Measurements from ENCODE around the gene IL17RC. TPM values are rescaled to one million over a fixed set of nuclear protein-coding genes. Genes with fewer than 3 reads are reported as not detected.

IL17RC gene
- total RNA-seq, 1 experiment from 2014 or later, result 17.6 TPM

DNA sequence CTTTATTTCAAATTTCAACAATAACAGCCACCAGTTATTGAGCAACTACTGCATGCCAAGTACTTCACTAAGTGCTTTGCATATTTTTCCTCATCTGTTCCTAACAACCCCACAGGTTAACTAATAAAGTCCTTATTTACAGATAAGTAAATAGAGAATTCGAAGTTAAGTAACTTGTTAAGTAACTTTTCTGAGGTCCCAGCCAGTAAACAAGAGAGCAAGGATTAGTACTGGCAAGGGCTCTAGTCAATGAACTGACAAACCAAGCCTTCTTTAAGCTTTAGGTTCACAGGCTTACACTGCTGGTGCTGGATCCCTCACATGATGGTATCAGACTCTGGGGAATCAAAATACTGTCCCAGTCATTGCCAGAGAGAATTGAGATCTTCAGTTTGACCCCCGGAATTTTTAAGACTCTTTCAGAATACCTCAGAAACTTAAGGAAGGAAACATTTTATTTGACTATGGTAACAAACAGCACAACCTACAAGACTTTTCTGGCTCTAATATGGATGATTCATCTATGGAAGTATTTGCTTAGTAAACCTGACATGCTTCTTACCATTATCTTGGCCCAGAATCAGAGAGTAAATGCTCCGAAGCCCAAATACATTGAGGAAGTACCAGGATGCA is 53.2 kb downstream of the IL17RC start:
- RAD21 ChIA-PET (ENCODE audit: low non-redundant PET in 1 of 2, low total read pairs in 2 of 2, uncharacterized antibody in 2 of 2, unreplicated experiment in 2 of 2), result no interaction called here
- ATAC-seq (no peak), DNase-seq (ENCODE audit: low read depth, low spot score) (no peak)
- CTCF ChIA-PET, result no interaction called here
- Histone ChIP-seq H3K27me3 (ENCODE audit: insufficient read depth, low read length) (no peaks in the 10 kb centered on the region), H2AFZ (ENCODE audit: low read depth, low read length, poor library complexity, severe bottlenecking) (no peak overlapping the region), H4K20me1 (ENCODE audit: insufficient read depth) (no peaks in the 10 kb centered on the region), H3K4me1 (ENCODE audit: control insufficient read depth in 1 of 2, insufficient read depth in 2 of 2, low read length in 2 of 2) (no peaks in the 10 kb centered on the region), H3K27ac (ENCODE audit: low read depth, low read length) (no peak overlapping the region), H3K9me3 (ENCODE audit: control insufficient read depth in 1 of 2, insufficient read depth in 1 of 2, low read depth in 1 of 2, low read length in 2 of 2) (no peaks in the 10 kb centered on the region), H3K79me2 (ENCODE audit: insufficient read depth, low read length) (no peaks in the 10 kb centered on the region), H3K9ac (ENCODE audit: low read length) (no peak overlapping the region), H3K4me2 (ENCODE audit: low read length) (no peak overlapping the region), H3K36me3 (ENCODE audit: control insufficient read depth in 1 of 2, insufficient read depth in 2 of 2, low read length in 2 of 2) (peaks cover 13 to 34% of the 10 kb centered on the region in 2 experiments), H3K4me3 (replicated peaks in 1 of 2; ENCODE audit: low read depth in 1 of 2, low read length in 2 of 2) (no peak overlapping the region), H3K9me2 (ENCODE audit: insufficient read depth) (0 out of 2 replicates have a peak, but pooled peaks cover 4% of the 10 kb centered on the region)
- POLR2A ChIA-PET, result no interaction called here
- no peak for TF ChIP-seq POLR2AphosphoS5 (IDR thresholded peaks at IDR 0.05; ENCODE audit: low read depth, low read length)
- no peak for TF ChIP-seq SP1 (IDR thresholded peaks at IDR 0.05; ENCODE audit: low read depth)
- no peak for TF ChIP-seq TCF7L2 (IDR thresholded peaks at IDR 0.05; ENCODE audit: borderline replicate concordance, extremely low read depth, insufficient read depth, insufficient read length)
- TF ChIP-seq ELF1 (IDR thresholded peaks at IDR 0.05; ENCODE audit: borderline replicate concordance, low read depth), result no peak
- intact Hi-C loops (cut with micrococcal nuclease), result no loop called here
- no TSS peak for BruUV-seq (replicated peaks)

DNA sequence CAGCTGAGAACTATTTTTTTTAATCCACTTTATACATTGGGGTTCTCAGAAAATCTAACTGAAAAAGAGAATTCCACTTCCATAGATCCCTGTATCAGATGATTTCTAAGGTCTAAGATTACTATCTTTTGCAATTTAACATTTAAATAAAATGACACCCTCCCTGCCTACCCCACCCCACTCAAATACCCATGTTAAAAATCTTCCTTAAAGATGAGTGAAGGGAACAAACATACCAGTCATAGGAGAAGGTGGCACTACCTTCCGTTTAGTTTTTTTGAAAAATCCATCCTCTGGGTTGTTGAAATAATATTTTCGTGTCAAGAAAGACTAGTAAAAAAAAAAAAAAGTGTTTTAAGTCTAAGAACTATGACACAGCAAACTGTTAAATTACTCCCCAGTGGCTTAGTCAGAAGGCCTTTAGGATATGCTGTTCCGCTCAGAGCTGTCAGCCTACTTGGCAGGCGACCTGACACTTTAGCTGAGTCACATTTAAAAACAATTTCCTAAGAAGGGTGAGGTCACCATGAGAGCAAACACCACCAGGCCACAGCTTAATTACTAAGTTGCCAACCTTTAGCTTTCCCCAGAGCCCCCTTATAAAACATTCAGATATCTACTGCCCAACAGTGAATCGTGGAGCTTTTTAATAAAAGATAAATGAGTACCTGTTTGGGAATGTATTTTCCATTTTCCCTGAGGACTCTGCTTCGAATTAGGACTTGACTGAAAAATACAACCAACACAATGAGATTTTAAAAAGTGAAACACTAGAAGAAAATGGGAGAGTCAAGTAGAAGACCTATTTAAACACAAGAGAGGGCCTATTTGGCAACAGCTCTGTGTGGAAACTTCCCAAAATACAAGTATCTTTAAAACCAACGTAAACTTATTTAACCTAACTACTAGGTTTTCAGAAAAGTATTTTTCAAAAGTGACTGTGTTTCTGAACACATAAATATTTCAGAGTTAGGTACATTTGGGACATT is 60.1 kb downstream of the IL17RC start:
- peaks cover 19 to 21% of the 10 kb centered on the region in 2 experiments for H3K4me1 ChIP-seq (ENCODE audit: control insufficient read depth in 1 of 2, insufficient read depth in 2 of 2, low read length in 2 of 2)
- intact Hi-C loops (cut with micrococcal nuclease), result no loop called here
- peak; percentile 98 for TF ChIP-seq SIN3A (IDR thresholded peaks at IDR 0.05; ENCODE audit: low read depth)
- 0 out of 2 replicates have a peak, but pooled peaks have one; percentile 6 for TF ChIP-seq RAD21 (IDR thresholded peaks at IDR 0.05; ENCODE audit: low read depth)
- TF ChIP-seq, protein P1, sequence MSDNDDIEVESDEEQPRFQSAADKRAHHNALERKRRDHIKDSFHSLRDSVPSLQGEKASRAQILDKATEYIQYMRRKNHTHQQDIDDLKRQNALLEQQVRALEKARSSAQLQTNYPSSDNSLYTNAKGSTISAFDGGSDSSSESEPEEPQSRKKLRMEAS (IDR thresholded peaks at IDR 0.05), result peak; percentile 67
- 0 out of 2 replicates have a peak, but pooled peaks have one; percentile 27 for TF ChIP-seq SRF (IDR thresholded peaks at IDR 0.05; ENCODE audit: low read depth)
- peak; percentile 63 for TF ChIP-seq SP1 (IDR thresholded peaks at IDR 0.05; ENCODE audit: low read depth)
- peak; percentile 40; the same call in 1 of the 2 replicates for TF ChIP-seq POLR2AphosphoS5 (IDR thresholded peaks at IDR 0.05; ENCODE audit: low read depth, low read length)
- no peak for TF ChIP-seq TCF7L2 (IDR thresholded peaks at IDR 0.05; ENCODE audit: borderline replicate concordance, extremely low read depth, insufficient read depth, insufficient read length)
- TF ChIP-seq, protein P2, sequence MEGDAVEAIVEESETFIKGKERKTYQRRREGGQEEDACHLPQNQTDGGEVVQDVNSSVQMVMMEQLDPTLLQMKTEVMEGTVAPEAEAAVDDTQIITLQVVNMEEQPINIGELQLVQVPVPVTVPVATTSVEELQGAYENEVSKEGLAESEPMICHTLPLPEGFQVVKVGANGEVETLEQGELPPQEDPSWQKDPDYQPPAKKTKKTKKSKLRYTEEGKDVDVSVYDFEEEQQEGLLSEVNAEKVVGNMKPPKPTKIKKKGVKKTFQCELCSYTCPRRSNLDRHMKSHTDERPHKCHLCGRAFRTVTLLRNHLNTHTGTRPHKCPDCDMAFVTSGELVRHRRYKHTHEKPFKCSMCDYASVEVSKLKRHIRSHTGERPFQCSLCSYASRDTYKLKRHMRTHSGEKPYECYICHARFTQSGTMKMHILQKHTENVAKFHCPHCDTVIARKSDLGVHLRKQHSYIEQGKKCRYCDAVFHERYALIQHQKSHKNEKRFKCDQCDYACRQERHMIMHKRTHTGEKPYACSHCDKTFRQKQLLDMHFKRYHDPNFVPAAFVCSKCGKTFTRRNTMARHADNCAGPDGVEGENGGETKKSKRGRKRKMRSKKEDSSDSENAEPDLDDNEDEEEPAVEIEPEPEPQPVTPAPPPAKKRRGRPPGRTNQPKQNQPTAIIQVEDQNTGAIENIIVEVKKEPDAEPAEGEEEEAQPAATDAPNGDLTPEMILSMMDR (IDR thresholded peaks at IDR 0.05 in 2 of 3, conservative IDR thresholded peaks at IDR 0.05 in 1 of 3; ENCODE audit: borderline replicate concordance in 1 of 3, insufficient read depth in 1 of 3, low read depth in 2 of 3, low read length in 2 of 3), result no peak
- TF ChIP-seq FOSL1 (IDR thresholded peaks at IDR 0.05; ENCODE audit: low read depth), result peak; percentile 65
- TF ChIP-seq JUND (IDR thresholded peaks at IDR 0.05), result peak; percentile 61; the same call in 1 of the 2 replicates
- TF ChIP-seq EZH2phosphoT487 (IDR thresholded peaks at IDR 0.05; ENCODE audit: borderline replicate concordance), result no peak
- peak; percentile 83 for TF ChIP-seq CEBPB (IDR thresholded peaks at IDR 0.05; ENCODE audit: low read depth)
- DNase-seq (ENCODE audit: low read depth, low spot score) (peak; percentile 68), ATAC-seq (peak; percentile 85)
- no peaks in the 10 kb centered on the region for H3K9me2 ChIP-seq (ENCODE audit: insufficient read depth)
- H2AFZ ChIP-seq (ENCODE audit: low read depth, low read length, poor library complexity, severe bottlenecking), result no peak overlapping the region
- H3K27ac ChIP-seq (ENCODE audit: low read depth, low read length), result peak overlapping the region; percentile 24; the same call in 1 of the 2 replicates
- ChIA-PET POLR2A (interaction anchor here (0.6 to 0.9 kb wide), 3 partner anchors 10 to 34 kb away, joined by 3 to 5 read pairs (median 3); partner anchors contain the start of gene EMC3), CTCF (interaction anchor here (2.0 kb wide), 1 partner anchor 30 kb away, joined by 7 read pairs; no protein-coding TSS in a partner anchor), RAD21 (ENCODE audit: low non-redundant PET in 1 of 2, low total read pairs in 2 of 2, uncharacterized antibody in 2 of 2, unreplicated experiment in 2 of 2) (interaction anchor here in 1 of 2 experiments (1.0 kb wide), 1 partner anchor 11 kb away, joined by 4 read pairs; no protein-coding TSS in a partner anchor)
- H3K27me3 ChIP-seq (ENCODE audit: insufficient read depth, low read length), result no peaks in the 10 kb centered on the region
- no peaks in the 10 kb centered on the region for H3K9me3 ChIP-seq (ENCODE audit: control insufficient read depth in 1 of 2, insufficient read depth in 1 of 2, low read depth in 1 of 2, low read length in 2 of 2)
- H3K9ac ChIP-seq (ENCODE audit: low read length), result peak overlapping the region; percentile 1; the same call in 1 of the 2 replicates
- no peak overlapping the region for H3K4me3 ChIP-seq (replicated peaks in 1 of 2; ENCODE audit: low read depth in 1 of 2, low read length in 2 of 2)
- peak overlapping the region; percentile 51 for H3K4me2 ChIP-seq (ENCODE audit: low read length)
- BruUV-seq (replicated peaks), result no TSS peak
- H3K79me2 ChIP-seq (ENCODE audit: insufficient read depth, low read length), result peaks cover 15% of the 10 kb centered on the region
- H4K20me1 ChIP-seq (ENCODE audit: insufficient read depth), result no peaks in the 10 kb centered on the region
- H3K36me3 ChIP-seq (ENCODE audit: control insufficient read depth in 1 of 2, insufficient read depth in 2 of 2, low read length in 2 of 2), result peaks cover 2 to 3% of the 10 kb centered on the region in 2 experiments; a peak in 2 of 4 replicates
